NCI-H1417 (cell line): Measurements from ENCODE around the gene RPP14.
"Not testable (repeated sequence)": the region's sequence is repeated elsewhere in the genome, so short reads cannot be mapped to it uniquely, and the experiment has no call there.

Source experiments
- DNase-seq, 3 experiments: peaks; one replicate each; lab custom pipeline; 2025; lab: John Stamatoyannopoulos, UW

The RPP14 gene

GRCh38 chr3:58305882-58306711, at the start of gene RPP14, which contains the start of gene HTD2:
Gene RPP14, plus strand, starts transcription at chr3:58306245. Its CDS starts 4,085 bp downstream, at chr3:58310330.
Gene HTD2, plus strand, starts transcription at chr3:58306520. Its CDS starts 11,094 bp downstream, at chr3:58317614.
- peak; percentile 92 to 95 (median 94) for DNase-seq

GRCh38 chr3:58256511-58256910, 49.5 kb upstream of the RPP14 start:
- no peak for DNase-seq

GRCh38 chr3:58258392-58259055, 47.5 kb upstream of the RPP14 start:
- DNase-seq: no peak

GRCh38 chr3:58260261-58260731, 45.7 kb upstream of the RPP14 start:
- no peak for DNase-seq

DNA sequence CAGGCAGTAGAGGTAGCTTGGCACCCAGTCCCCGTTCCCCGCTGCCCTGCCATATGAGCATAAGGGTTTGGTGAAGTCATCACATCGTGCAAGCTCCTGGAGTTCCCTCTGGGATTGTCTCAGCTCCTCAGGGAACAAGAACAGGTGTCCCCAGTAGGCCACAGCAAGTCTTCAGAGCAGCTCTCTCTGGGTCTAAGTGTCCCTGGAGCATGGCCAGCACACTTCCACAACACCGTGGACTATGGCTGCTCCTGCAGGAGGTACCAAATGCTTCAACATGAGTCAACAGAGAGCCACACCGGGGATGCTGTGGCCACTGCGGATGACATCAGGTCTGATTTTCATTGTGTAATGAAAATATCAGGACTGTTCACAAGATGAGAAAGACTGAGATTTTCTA, 45.3 kb upstream of the RPP14 start:
- DNase-seq: no peak

- no peak for DNase-seq
Observed at GRCh38 chr3:58261954-58262666, 43.9 kb upstream of the RPP14 start.

GRCh38 chr3:58266577-58266976, 39.5 kb upstream of the RPP14 start:
- DNase-seq: no peak

GRCh38 chr3:58267543-58267942, 38.5 kb upstream of the RPP14 start:
- not testable (repeated sequence) for DNase-seq

- DNase-seq: no peak
Observed at GRCh38 chr3:58269356-58269755, 36.7 kb upstream of the RPP14 start.

GRCh38 chr3:58270485-58270884, 35.6 kb upstream of the RPP14 start:
- DNase-seq: no peak

DNA sequence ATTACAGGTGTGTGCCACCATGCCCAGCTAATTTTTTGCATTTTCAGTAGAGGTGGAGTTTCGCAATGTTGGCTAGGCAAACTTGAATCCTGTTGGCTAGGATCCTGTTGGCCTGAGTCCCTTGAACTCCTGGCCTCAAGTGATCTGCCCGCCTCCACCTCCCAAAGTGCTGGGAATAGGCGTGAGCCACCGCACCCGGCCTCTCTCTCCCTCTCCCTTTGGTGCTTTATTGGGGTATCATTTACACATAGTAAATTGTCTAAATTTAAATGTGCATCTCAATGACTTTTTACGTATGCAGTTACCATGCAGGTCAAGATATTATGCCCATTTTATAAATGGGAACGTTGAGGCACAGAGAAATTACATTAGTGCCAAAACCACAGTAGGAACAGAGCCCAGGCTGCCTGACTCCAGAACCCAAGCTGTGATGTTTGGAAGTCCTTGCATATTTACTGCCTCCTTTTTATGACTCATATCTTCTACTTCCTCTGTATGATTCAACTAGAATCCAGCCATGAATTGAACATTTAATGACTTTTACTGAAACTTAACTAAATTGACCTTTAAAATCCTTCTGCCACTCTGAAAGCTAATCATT, 34.0 kb upstream of the RPP14 start:
- no peak for DNase-seq

DNA sequence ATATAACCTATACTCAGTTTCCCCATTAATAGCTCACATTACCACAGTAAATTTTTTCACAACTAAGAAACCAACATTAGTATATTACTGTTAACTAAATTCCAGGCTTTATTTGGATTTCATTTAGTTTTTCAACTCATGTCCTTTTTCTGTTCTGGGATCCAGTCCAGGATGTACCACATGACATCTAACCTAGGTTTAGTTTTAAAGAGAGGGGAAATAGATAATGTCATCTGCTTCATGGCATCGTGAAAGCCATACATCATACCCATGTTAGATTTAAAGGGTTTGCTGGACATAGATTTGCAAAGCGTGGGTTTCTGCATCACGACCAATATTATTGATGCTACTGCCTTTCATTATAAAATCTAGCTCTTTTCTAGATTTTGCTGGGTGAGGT, 33.2 kb upstream of the RPP14 start:
- DNase-seq: no peak

GRCh38 chr3:58273362-58273761, 32.7 kb upstream of the RPP14 start:
- DNase-seq: not testable (repeated sequence)

DNA sequence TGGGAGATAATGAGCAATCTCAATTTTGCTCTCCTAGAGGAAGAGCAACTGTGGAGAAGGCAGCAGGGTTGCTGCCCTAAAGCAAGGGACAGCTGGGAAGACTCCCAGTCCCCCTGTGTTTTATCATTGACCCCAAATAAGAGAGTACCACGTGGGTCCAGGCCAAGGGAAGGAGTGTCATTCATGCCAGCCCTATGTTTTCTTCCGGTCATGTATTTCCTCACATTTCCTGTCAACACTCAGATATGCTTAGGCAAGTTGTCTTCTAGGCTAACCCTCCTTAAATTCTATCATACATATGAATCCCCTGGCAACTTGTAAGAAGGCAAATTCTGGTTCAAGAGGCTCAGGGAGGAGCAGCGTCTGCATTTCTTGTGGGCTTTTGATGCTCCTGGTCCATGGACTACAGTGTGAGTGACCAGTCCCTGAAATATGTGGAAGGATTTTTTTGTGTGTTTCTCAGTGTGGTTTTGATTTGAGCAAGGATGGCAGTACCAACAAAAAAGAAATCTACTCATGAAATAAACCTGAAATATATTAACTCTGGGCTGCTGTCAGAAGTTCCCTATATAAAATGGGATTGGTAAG, 31.9 kb upstream of the RPP14 start:
- DNase-seq: no peak

DNA sequence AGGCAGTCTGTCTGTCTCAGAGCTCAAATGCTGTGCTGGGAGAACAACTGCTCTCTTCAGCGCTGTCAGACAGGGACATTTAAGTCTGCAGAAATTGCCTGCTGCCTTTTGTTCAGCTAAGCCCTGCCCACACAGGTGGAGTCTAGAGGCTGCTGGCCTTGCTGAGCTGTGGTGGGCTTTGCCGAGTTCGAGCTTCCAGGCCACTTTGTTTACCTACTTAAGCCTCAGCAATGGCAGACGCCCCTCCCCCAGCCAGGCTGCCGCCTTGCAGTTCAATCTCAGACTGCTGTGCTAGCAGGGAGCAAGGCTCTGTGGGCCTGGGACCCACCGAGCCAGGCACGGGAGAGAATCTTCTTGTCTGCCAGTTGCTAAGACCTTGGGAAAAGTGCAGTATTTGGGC, 25.0 kb upstream of the RPP14 start:
- DNase-seq: no peak

DNA sequence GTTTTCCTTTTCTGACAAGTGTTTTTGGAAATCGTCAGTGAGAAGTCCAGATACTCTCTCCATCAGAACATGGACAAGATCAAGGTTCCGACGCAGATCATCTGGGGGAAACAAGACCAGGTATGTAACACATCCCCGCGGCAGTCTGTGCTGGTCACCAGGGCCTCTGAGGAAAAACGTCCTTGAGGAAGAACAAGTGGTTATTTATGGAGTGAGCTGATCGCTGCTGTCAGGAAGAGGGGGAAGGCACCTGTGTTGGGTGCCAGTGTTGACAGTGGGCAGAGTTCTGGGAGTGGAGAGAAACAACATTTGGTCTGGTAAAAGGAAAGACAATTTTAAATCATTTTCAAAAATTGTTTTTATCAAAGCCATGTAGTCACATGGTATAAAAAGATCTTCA, 20.7 kb upstream of the RPP14 start:
- DNase-seq: no peak

DNA sequence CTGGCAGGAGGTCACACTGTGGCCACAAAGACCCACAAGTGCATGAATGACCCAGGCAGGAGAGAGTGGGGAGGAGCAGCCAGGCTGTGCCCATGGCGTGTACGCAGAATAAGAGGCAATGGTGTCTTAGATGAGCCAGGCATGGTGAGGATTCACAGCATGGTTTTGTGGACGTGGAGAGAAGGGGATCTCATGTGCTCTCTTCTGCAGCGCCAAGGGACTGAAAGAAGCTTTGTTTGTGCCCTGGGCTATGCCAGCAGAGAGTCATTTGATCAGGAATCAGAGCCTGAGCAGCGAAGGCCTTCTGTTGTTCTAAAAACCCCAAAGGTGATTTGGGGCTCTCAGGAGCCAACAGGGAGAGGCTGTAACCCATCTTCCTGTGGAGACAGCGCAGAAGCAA, 18.7 kb upstream of the RPP14 start:
- DNase-seq: no peak

- DNase-seq: no peak
Observed at GRCh38 chr3:58288011-58288728, 17.9 kb upstream of the RPP14 start.

GRCh38 chr3:58288964-58289613, 17.0 kb upstream of the RPP14 start:
- DNase-seq: not testable (repeated sequence)

DNA sequence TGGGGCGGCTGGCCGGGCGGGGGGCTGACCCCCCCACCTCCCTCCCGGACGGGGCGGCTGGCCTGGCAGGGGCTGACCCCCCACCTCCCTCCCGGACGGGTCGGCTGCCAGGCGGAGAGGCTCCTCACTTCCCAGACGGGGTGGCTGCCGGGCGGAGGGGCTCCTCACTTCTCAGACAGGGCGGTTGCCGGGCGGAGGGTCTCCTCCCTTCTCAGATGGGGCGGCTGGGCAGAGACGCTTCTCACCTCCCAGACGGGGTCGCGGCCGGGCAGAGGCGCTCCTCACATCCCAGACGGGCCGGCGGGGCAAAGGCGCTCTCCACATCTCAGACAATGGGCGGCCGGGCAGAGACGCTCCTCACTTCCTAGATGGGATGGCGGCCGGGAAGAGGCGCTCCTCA, 15.6 kb upstream of the RPP14 start:
- not testable (repeated sequence) for DNase-seq
